Measurements from ENCODE around the gene CRIP2.

The CRIP2 gene

DNA sequence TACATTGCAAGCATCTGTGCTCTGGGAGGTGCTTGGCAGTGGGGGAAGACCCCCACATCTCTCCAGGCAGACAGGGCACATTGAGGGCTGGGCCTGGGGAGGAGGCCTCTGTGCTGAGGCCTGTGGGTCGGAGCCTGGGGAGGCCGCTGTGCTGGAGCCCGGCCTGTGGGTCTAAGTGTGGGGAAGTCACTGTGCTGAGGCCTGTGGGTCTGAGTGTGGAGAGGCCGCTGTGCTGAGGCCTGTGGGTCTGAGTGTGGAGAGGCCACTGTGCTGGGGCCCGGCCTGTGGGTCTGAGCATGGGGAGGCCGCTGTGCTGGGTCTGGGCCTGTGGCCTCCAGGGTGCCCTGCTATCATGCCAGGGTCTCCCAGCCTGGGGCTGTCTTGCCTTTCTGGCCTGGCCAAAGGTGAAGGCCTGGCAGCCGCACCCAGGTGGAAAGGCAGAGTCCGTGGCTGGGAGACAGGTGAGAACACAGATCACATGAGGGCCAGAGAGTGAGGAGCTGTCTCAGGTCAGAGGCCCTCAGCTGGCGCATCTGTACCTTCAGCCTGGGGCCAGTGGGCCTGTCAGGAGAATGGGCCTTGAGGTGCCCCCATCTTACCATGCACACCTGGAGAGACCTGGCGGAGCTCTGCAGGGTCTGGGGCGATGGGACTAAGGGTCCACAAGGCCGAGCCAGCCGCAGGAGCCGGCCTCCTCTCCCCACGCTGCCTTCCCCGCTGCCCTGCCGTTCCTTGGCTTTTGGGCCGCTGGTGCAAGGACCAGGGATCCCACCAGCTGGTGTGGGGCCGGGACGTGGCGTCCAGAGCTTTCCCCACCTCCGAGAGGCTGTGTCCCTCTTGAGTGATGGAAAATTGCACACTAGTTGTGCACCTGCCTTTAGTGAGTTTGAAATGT, 18.6 kb upstream of the CRIP2 start:
- H3K4me1 ChIP-seq (ENCODE audit: low read depth, poor library complexity, severe bottlenecking) = no peaks in the 10 kb centered on the region
- no peaks in the 10 kb centered on the region for H3K36me3 ChIP-seq (ENCODE audit: insufficient read depth)
- no peak overlapping the region for H3K9ac ChIP-seq
- no peaks in the 10 kb centered on the region for H3K79me2 ChIP-seq (ENCODE audit: insufficient read depth, low read depth)
- H3K27me3 ChIP-seq (ENCODE audit: insufficient read depth, low read depth) = no peaks in the 10 kb centered on the region
- TF ChIP-seq, protein P1, sequence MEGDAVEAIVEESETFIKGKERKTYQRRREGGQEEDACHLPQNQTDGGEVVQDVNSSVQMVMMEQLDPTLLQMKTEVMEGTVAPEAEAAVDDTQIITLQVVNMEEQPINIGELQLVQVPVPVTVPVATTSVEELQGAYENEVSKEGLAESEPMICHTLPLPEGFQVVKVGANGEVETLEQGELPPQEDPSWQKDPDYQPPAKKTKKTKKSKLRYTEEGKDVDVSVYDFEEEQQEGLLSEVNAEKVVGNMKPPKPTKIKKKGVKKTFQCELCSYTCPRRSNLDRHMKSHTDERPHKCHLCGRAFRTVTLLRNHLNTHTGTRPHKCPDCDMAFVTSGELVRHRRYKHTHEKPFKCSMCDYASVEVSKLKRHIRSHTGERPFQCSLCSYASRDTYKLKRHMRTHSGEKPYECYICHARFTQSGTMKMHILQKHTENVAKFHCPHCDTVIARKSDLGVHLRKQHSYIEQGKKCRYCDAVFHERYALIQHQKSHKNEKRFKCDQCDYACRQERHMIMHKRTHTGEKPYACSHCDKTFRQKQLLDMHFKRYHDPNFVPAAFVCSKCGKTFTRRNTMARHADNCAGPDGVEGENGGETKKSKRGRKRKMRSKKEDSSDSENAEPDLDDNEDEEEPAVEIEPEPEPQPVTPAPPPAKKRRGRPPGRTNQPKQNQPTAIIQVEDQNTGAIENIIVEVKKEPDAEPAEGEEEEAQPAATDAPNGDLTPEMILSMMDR (conservative IDR thresholded peaks at IDR 0.05; ENCODE audit: low read depth, low read length) = no peak
- H3K27ac ChIP-seq = no peak overlapping the region
- H3K4me3 ChIP-seq (IDR thresholded peaks at IDR 0.05; ENCODE audit: insufficient read depth, low read depth, low read length) = no peak overlapping the region
- no peak overlapping the region for H2AFZ ChIP-seq (ENCODE audit: low read depth)
- H3K4me2 ChIP-seq = no peak overlapping the region
- no peaks in the 10 kb centered on the region for H4K20me1 ChIP-seq (ENCODE audit: insufficient read depth)

DNA sequence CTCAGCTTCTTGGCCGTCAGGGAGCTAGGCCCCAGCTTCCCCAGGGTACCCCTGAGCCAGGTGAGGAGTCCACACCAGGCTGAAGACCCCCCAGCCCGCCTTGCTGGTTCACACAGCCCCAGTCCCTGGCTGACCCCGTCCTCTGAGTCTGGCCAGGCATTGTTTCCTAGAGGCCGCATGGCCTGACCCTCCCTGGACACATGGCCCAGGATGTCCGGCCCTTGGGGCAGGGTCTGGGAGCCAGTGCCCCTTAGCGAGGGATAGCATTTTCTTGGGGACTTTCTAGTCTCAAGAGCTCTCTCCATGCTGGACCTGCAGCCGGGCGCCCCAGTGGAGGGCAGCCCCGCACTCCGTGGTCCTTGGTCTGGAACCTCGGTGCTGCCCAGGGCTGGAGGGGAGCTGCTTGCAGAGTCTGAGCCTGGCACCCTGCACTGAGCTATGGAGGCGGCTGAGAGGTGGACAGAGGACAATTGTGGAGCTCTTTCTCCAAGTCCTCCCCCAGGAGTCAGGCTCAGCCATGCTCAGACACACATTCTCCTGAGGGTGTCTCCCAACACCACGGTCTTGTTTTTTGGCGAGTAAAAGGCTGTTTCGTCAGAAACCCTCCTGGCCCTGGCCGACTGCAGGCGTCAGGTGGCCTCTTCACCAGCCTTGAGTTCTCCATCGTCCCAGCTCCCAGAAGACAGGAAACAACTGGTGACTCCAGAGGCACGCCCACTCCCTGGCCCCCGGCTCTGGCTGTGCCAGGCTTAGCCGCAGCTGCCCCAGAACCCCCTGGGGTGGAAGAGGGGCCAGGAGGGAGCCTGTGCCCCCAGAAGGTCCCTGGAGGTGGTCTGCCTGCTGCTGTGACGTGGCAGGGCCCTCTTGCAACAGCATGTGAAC, 17.6 kb upstream of the CRIP2 start:
- Histone ChIP-seq H4K20me1 (ENCODE audit: insufficient read depth) (no peaks in the 10 kb centered on the region), H3K9ac (no peak overlapping the region), H3K4me1 (ENCODE audit: low read depth, poor library complexity, severe bottlenecking) (no peaks in the 10 kb centered on the region), H3K4me3 (IDR thresholded peaks at IDR 0.05; ENCODE audit: insufficient read depth, low read depth, low read length) (no peak overlapping the region), H3K36me3 (ENCODE audit: insufficient read depth) (no peaks in the 10 kb centered on the region), H3K27me3 (ENCODE audit: insufficient read depth, low read depth) (no peaks in the 10 kb centered on the region), H3K79me2 (ENCODE audit: insufficient read depth, low read depth) (no peaks in the 10 kb centered on the region), H2AFZ (ENCODE audit: low read depth) (no peak overlapping the region), H3K4me2 (no peak overlapping the region), H3K27ac (no peak overlapping the region)
- TF ChIP-seq, protein P1 (conservative IDR thresholded peaks at IDR 0.05; ENCODE audit: low read depth, low read length) = no peak

DNA sequence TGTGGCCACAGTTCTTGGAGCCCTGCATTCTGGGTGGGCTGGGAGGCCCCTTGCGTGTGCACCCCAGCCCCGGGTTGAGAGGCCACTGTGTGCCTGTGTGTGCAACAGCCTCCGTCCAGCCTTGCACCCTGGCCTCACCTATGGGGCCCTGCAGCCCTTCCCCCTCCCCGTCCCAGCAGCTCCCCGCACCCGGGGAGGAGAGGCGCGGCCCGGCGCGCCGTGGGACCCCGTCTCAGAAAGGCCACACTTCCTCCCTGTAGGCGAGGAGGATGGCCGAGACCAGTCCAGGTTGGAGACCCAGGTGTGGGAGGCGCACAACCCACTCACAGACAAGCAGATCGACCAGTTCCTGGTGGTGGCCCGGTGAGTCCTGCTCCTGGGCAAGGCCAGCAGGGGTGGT, 16.6 kb upstream of the CRIP2 start:
- Histone ChIP-seq H3K4me3 (IDR thresholded peaks at IDR 0.05; ENCODE audit: insufficient read depth, low read depth, low read length) (no peak overlapping the region), H3K27ac (no peak overlapping the region), H3K79me2 (ENCODE audit: insufficient read depth, low read depth) (no peaks in the 10 kb centered on the region), H2AFZ (ENCODE audit: low read depth) (no peak overlapping the region), H3K4me1 (ENCODE audit: low read depth, poor library complexity, severe bottlenecking) (no peaks in the 10 kb centered on the region), H4K20me1 (ENCODE audit: insufficient read depth) (no peaks in the 10 kb centered on the region), H3K9ac (no peak overlapping the region), H3K36me3 (ENCODE audit: insufficient read depth) (no peaks in the 10 kb centered on the region), H3K27me3 (ENCODE audit: insufficient read depth, low read depth) (no peaks in the 10 kb centered on the region; the same call in 1 of the 2 replicates), H3K4me2 (no peak overlapping the region)
- TF ChIP-seq, protein P1 (conservative IDR thresholded peaks at IDR 0.05; ENCODE audit: low read depth, low read length) = no peak

DNA sequence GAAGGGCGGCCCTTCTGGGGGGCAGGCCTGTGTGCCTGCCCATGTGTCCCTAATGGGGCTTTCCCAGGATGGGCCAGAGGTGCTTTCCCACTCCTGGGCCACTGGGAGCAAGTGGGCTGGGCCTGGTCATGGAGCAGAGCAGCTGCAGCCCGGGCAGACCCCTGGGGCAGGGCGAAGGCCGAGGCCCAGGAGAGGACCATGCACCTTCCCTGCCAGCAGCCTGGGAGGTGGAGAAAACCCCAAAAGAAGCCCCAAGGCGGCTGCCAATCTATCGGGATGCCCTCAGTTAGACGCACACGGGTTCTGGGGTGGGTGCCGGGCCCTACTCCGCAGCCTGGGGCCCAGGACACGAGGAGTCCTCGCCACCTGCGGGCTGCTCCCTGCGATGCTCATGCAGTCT, 16.1 kb upstream of the CRIP2 start:
- Histone ChIP-seq H3K36me3 (ENCODE audit: insufficient read depth) (no peaks in the 10 kb centered on the region), H3K27me3 (ENCODE audit: insufficient read depth, low read depth) (no peaks in the 10 kb centered on the region; the same call in 1 of the 2 replicates), H3K9ac (no peak overlapping the region), H2AFZ (ENCODE audit: low read depth) (no peak overlapping the region), H3K4me3 (IDR thresholded peaks at IDR 0.05; ENCODE audit: insufficient read depth, low read depth, low read length) (no peak overlapping the region), H3K27ac (no peak overlapping the region), H3K4me2 (no peak overlapping the region), H4K20me1 (ENCODE audit: insufficient read depth) (no peaks in the 10 kb centered on the region), H3K4me1 (ENCODE audit: low read depth, poor library complexity, severe bottlenecking) (no peaks in the 10 kb centered on the region), H3K79me2 (ENCODE audit: insufficient read depth, low read depth) (no peaks in the 10 kb centered on the region)
- TF ChIP-seq, protein P1 (conservative IDR thresholded peaks at IDR 0.05; ENCODE audit: low read depth, low read length) = no peak

Measured in KMS-11 (cell line).